K562 (cell line): ENCODE data around the gene SLC39A6. TPM values are rescaled to one million over a fixed set of nuclear protein-coding genes. Genes with fewer than 3 reads are reported as not detected.

Source experiments
- ATAC-seq: fragments of 200-7000 bp; cut with Tn5 transposase; 3 replicates; pipeline ENCODE4 v1.9.1; 2020; ENCODE audit warnings: moderate library complexity
- BruUV-seq: library from RNA; stranded (reverse); fragments of 400-500 nt; replicated peaks from 2 replicates; lab custom pipeline; 2021; lab: Mats Ljungman, UMichigan
- CTCF ChIA-PET: fragments of 300-600 bp; formaldehyde crosslinking; extraction: SDS; loops from one replicate; lab custom pipeline; 2021; ENCODE audit warnings: low intra/inter-chr PET ratio; lab: Yijun Ruan, JAX
- POLR2A ChIA-PET: fragments of 300-600, 350-650 bp; sonication (Branson Sonifier 250); formaldehyde crosslinking; extraction: SDS; loops from one replicate; lab custom pipeline; 2021; ENCODE audit warnings: antibody characterized with exemption, inconsistent platforms; lab: Yijun Ruan, JAX
- DNase-seq, 4 experiments: peaks; one replicate each; pipeline versions ENCODE4 v3.0.0 to v3.0.0-alpha.2; 2011 to 2018; ENCODE audit warnings: low spot score in 3 of 4, mixed read lengths in 3 of 4; ENCODE audit errors: extremely low read depth in 1 of 4
- FAIRE-seq: peaks from 2 replicates; lab custom pipeline; 2011; peaks lifted over from hg19 to GRCh38; lab: Jason Lieb, UNC
- H2AFZ ChIP-seq: 2 replicates; pipeline ENCODE4 v1.6.0; 2011; ENCODE audit warnings: low read depth, low read length, control low read depth, inconsistent platforms
- H3K27ac ChIP-seq: fragments of 200-600 bp; 3 replicates; pipeline ENCODE4 v1.8.0; 2011; ENCODE audit warnings: low read depth, mild to moderate bottlenecking, control low read depth, inconsistent platforms, low read length, moderate library complexity, mixed read lengths; ENCODE audit errors: extremely low read depth
- H3K27me3 ChIP-seq, 2 experiments: fragments of 300-600 bp in 1 of 2; 2 replicates in 1 of 2; 3 replicates in 1 of 2; pipeline versions ENCODE4 v1.6.0 to v1.8.0; 2011; ENCODE audit warnings: inconsistent platforms in 2 of 2, low read length in 2 of 2, mild to moderate bottlenecking in 1 of 2, mixed read lengths in 1 of 2, moderate library complexity in 1 of 2; ENCODE audit not compliant: control insufficient read depth in 2 of 2, insufficient read depth in 2 of 2
- H3K36me3 ChIP-seq: fragments of 300-600 bp; 3 replicates; pipeline ENCODE4 v1.8.0; 2011; ENCODE audit warnings: mild to moderate bottlenecking, low read length, inconsistent platforms; ENCODE audit not compliant: control insufficient read depth, insufficient read depth
- H3K4me1 ChIP-seq, 2 experiments: fragments of 200-600 bp in 1 of 2; replicated peaks in 1 of 2; 2 replicates in 1 of 2; 3 replicates in 1 of 2; pipeline versions ENCODE4 v1.5.1 to v1.8.0; 2011; ENCODE audit warnings: inconsistent platforms in 2 of 2, low read length in 2 of 2, mild to moderate bottlenecking in 1 of 2, mixed read lengths in 1 of 2, moderate library complexity in 1 of 2; ENCODE audit not compliant: control insufficient read depth in 2 of 2, insufficient read depth in 2 of 2
- H3K4me2 ChIP-seq: 2 replicates; pipeline ENCODE4 v1.6.1; 2011; ENCODE audit warnings: low read length, control low read depth, inconsistent platforms, mixed read lengths; ENCODE audit not compliant: insufficient read depth
- H3K4me3 ChIP-seq: fragments of 200-600 bp; sonication (generic), shearing (Covaris generic); 2 replicates; pipeline ENCODE4 v1.5.1; 2016; ENCODE audit warnings: control low read depth, inconsistent platforms
- H3K79me2 ChIP-seq: fragments of 200-600 bp; 3 replicates; pipeline ENCODE4 v1.8.0; 2011; ENCODE audit warnings: low read length, inconsistent platforms; ENCODE audit not compliant: control insufficient read depth, insufficient read depth
- H3K9ac ChIP-seq, 2 experiments: 2 replicates each; pipeline versions ENCODE4 v1.6.0 to v1.6.1; 2011; ENCODE audit warnings: low read depth in 2 of 2, low read length in 2 of 2, control low read depth in 1 of 2, inconsistent platforms in 1 of 2, mild to moderate bottlenecking in 1 of 2, mixed read lengths in 1 of 2; ENCODE audit not compliant: insufficient read depth in 1 of 2
- H3K9me1 ChIP-seq: one replicate; pipeline ENCODE4 v1.6.0; 2011; ENCODE audit warnings: inconsistent platforms, mild to moderate bottlenecking, low read length, moderate library complexity; ENCODE audit not compliant: control insufficient read depth, insufficient read depth
- H3K9me3 ChIP-seq: replicated peaks from 2 replicates; pipeline ENCODE4 v1.5.1; 2011; ENCODE audit warnings: low read depth, low read length, inconsistent platforms; ENCODE audit not compliant: control insufficient read depth, insufficient read depth
- H4K20me1 ChIP-seq: replicated peaks from 2 replicates; pipeline ENCODE4 v1.6.1; 2011; ENCODE audit warnings: low read length, inconsistent platforms, mixed read lengths; ENCODE audit not compliant: control insufficient read depth, insufficient read depth
- ATF1 ChIP-seq, 2 experiments: fragments of 450-650 bp in 1 of 2; IDR thresholded peaks; 2 replicates each; pipeline ENCODE4 v1.6.1; 2016; ENCODE audit warnings: missing compliant biosample characterization in 1 of 2, missing genetic modification characterization in 1 of 2
- BCL6 ChIP-seq: fragments of 250-450 bp; sonication (Bioruptor Pico); IDR thresholded peaks from 2 replicates; pipeline ENCODE4 v1.4.0; 2020
- CHD1 ChIP-seq: fragments of 200-600 bp; sonication (generic); IDR thresholded peaks from one replicate; pipeline ENCODE4 v1.6.1; 2012; ENCODE audit warnings: mild to moderate bottlenecking, moderate library complexity, low read length, inconsistent platforms
- CHD2 ChIP-seq: IDR thresholded peaks from 2 replicates; pipeline ENCODE4 v1.6.1; 2011; ENCODE audit warnings: low read depth, low read length
- ELK1 ChIP-seq: sonication (generic); formaldehyde crosslinking; IDR thresholded peaks from 2 replicates; pipeline ENCODE4 v1.8.1; 2022; ENCODE audit warnings: missing genetic modification reagents
- FOXJ2 ChIP-seq: fragments of 200-800 bp; sonication (Bioruptor generic); IDR thresholded peaks from 2 replicates; pipeline ENCODE4 v1.6.1; 2016; ENCODE audit warnings: missing genetic modification characterization, missing compliant biosample characterization
- JUND ChIP-seq, 2 experiments: IDR thresholded peaks; 2 replicates in 1 of 2; 3 replicates in 1 of 2; pipeline ENCODE4 v1.6.1; 2011; ENCODE audit warnings: borderline replicate concordance in 2 of 2, low read depth in 2 of 2, low read length in 2 of 2, improper control_type of control experiment in 1 of 2, missing biosample characterization in 1 of 2, missing genetic modification characterization in 1 of 2, missing genetic modification reagents in 1 of 2
- POLR3G ChIP-seq: IDR thresholded peaks from 2 replicates; pipeline ENCODE4 v1.6.1; 2011; ENCODE audit not compliant: insufficient read length, insufficient replicate concordance; ENCODE audit errors: extremely low read depth
- RBM15 ChIP-seq: fragments of 200-400 bp; formaldehyde crosslinking; IDR thresholded peaks from 2 replicates; pipeline ENCODE4 v1.6.1; 2018; ENCODE audit warnings: mild to moderate bottlenecking, low read length, moderate library complexity; ENCODE audit not compliant: insufficient read depth
- THAP12 ChIP-seq: fragments of 250-450 bp; sonication (Bioruptor Pico); IDR thresholded peaks from 2 replicates; pipeline ENCODE4 v1.9.0; 2021; ENCODE audit warnings: mild to moderate bottlenecking, inconsistent platforms
- ZNF695 ChIP-seq: fragments of 450-650 bp; formaldehyde crosslinking; IDR thresholded peaks from 2 replicates; pipeline ENCODE4 v1.4.0; 2020; ENCODE audit warnings: mild to moderate bottlenecking, moderate library complexity
- WGBS: fragments of 100-300 bp; shearing (Covaris generic); methylation state at CpG from one replicate; pipeline ENCODE4 v1.1.6; 2016; ENCODE audit warnings: low coverage, mixed read lengths; ENCODE audit not compliant: insufficient coverage; ENCODE audit errors: missing lambda C conversion rate; 5-methylcytosine and 5-hydroxymethylcytosine counted together
- in situ Hi-C: fragments of 300-500 bp; cut with MboI; formaldehyde crosslinking; loops from 4 replicates; pipeline ENCODE4 v1.15.0; 2018; ENCODE audit warnings: inconsistent platforms, mixed read lengths
- intact Hi-C: fragments of 100-400 bp; cut with micrococcal nuclease; formaldehyde crosslinking; loops from 2 replicates; pipeline ENCODE4 v1.14.2; 2022
- polyA plus RNA-seq, 8 experiments: library from polyadenylated mRNA; depleted of rRNA in 4 of 8; stranded (reverse) in 5 of 8; unstranded in 3 of 8; fragments of >200 nt; fragmentation: Nextera tagmentation in 2 of 8; fragmentation: Illumina TruSeq in 1 of 8; extraction: Ambion mirVana in 2 of 8; extraction: Trizol in 1 of 8; gene quantifications; 2 replicates each; pipeline versions ENCODE4 v1.2.1 to v1.2.3, GENCODE V29; 2011 to 2014; ENCODE audit warnings: inconsistent platforms in 1 of 8, missing spikeins in 1 of 8
- total RNA-seq, 7 experiments: library from RNA; depleted of rRNA in 6 of 7; stranded (reverse); fragments of >200 nt in 6 of 7; fragmentation: Illumina TruSeq in 2 of 7; extraction: Trizol in 2 of 7; gene quantifications; 2 replicates each; pipeline versions ENCODE4 v1.2.1 to v1.2.3, GENCODE V29; 2011 to 2021; ENCODE audit warnings: low replicate concordance in 1 of 7

SLC39A6 gene
- total and polyA plus RNA-seq, 9 of the 15 experiments (the other 6 are each of a cell fraction or from before 2014, with no cell fraction given) = 5.6 to 23.8 (median 17.4) TPM

GRCh38 chr18:36141576-36141975 is 12.4 kb upstream of the SLC39A6 start:
- intact Hi-C loops (no loop called here), in situ Hi-C loops (no loop called here)
- 98% methylated on average over 4 of the region's 4 CpGs for WGBS
- peak; percentile 31; the same call in 1 of the 3 replicates for ATAC-seq
- peaks cover 96% of the 10 kb centered on the region for H3K36me3 ChIP-seq
- no TSS peak for BruUV-seq
- no peaks in the 10 kb centered on the region for H3K4me1 ChIP-seq
- no peak for FAIRE-seq
- no peak overlapping the region for H3K4me2 ChIP-seq
- no peaks in the 10 kb centered on the region for H3K9me3 ChIP-seq
- ChIA-PET CTCF (no interaction called here), POLR2A (interaction anchor here (1.1 to 1.3 kb wide), 2 partner anchors 11 to 137 kb away, joined by 3 read pairs; no protein-coding TSS in a partner anchor)
- no peak overlapping the region for H3K4me3 ChIP-seq
- DNase-seq = no peak
- H3K79me2 ChIP-seq = no peaks in the 10 kb centered on the region; the same call in 2 of the 3 replicates
- H3K27me3 ChIP-seq = no peaks in the 10 kb centered on the region
- TF ChIP-seq CHD2 = no peak
- no peak overlapping the region for H3K9ac ChIP-seq
- H3K9me1 ChIP-seq = no peaks in the 10 kb centered on the region
- no peak overlapping the region for H3K27ac ChIP-seq
- no peak overlapping the region for H2AFZ ChIP-seq
- no peaks in the 10 kb centered on the region for H4K20me1 ChIP-seq

GRCh38 chr18:36139245-36139644 is 10.1 kb upstream of the SLC39A6 start:
- ATAC-seq (no peak), FAIRE-seq (no peak), DNase-seq (no peak)
- Histone ChIP-seq H3K27ac (no peak overlapping the region), H3K4me1 (no peaks in the 10 kb centered on the region), H3K4me2 (no peak overlapping the region), H3K27me3 (no peaks in the 10 kb centered on the region), H3K9ac (no peak overlapping the region), H3K79me2 (peaks cover 18% of the 10 kb centered on the region), H2AFZ (no peak overlapping the region), H3K36me3 (peaks cover 95% of the 10 kb centered on the region), H4K20me1 (no peaks in the 10 kb centered on the region), H3K9me1 (no peaks in the 10 kb centered on the region), H3K4me3 (no peak overlapping the region), H3K9me3 (no peaks in the 10 kb centered on the region)
- in situ Hi-C loops (no loop called here), intact Hi-C loops (no loop called here)
- WGBS = 92% methylated on average over 5 of the region's 5 CpGs
- CTCF ChIA-PET = no interaction called here
- BruUV-seq = no TSS peak
- POLR2A ChIA-PET = interaction anchor here (0.9 to 1.5 kb wide), 5 partner anchors 15 to 74 kb away, joined by 4 read pairs; no protein-coding TSS in a partner anchor
- TF ChIP-seq FOXJ2 (tag) = no peak
- no peak for TF ChIP-seq CHD1
- TF ChIP-seq POLR3G = no peak
- TF ChIP-seq JUND (IDR thresholded peaks at IDR 0.05; ENCODE audit: borderline replicate concordance, low read depth, low read length) = no peak
- TF ChIP-seq JUND (tag; IDR thresholded peaks at IDR 0.05; ENCODE audit: borderline replicate concordance, low read depth, low read length) = no peak
- no peak for TF ChIP-seq ATF1 (CRISPR knock-in tag; IDR thresholded peaks at IDR 0.05)
- TF ChIP-seq ATF1 (tag; IDR thresholded peaks at IDR 0.05) = no peak
- TF ChIP-seq BCL6 (CRISPR knock-in tag) = no peak
- no peak for TF ChIP-seq RBM15
- no peak for TF ChIP-seq ELK1
- TF ChIP-seq ZNF695 (CRISPR knock-in tag) = no peak
- no peak for TF ChIP-seq THAP12 (CRISPR knock-in tag)
